OCI-LY3 (cell line): ENCODE measurements around the gene CACNA2D2.

ENCODE experiments used
- H2AFZ ChIP-seq: fragments of 200-600, 300-600 bp; shearing (Covaris generic); 2 replicates; pipeline ENCODE4 v1.6.0; 2014; ENCODE audit warnings: antibody characterized with exemption, low read depth, low read length
- H3K27ac ChIP-seq: fragments of 200-600, 300-600 bp; sonication (generic); 2 replicates; pipeline ENCODE4 v1.5.1; 2014; ENCODE audit warnings: mild to moderate bottlenecking, low read length, moderate library complexity, mixed read lengths
- H3K27me3 ChIP-seq: fragments of 200-600, 300-600 bp; sonication (generic); 2 replicates; pipeline ENCODE4 v1.6.1; 2014; ENCODE audit warnings: low read depth, low read length, mixed read lengths
- H3K36me3 ChIP-seq: fragments of 200-600, 300-600 bp; sonication (generic); replicated peaks from 2 replicates; pipeline ENCODE3; 2014; ENCODE audit warnings: low read depth, low read length, mixed read lengths
- H3K4me1 ChIP-seq: fragments of 300-600, 200-600 bp; sonication (generic); 2 replicates; pipeline ENCODE4 v1.6.1; 2014; ENCODE audit warnings: low read length, mixed read lengths
- H3K4me2 ChIP-seq: fragments of 200-600, 300-600 bp; sonication (generic); 2 replicates; pipeline ENCODE4 v1.6.1; 2014; ENCODE audit warnings: low read length, mixed read lengths
- H3K4me3 ChIP-seq: fragments of 300-600, 200-600 bp; sonication (generic); 2 replicates; pipeline ENCODE4 v1.5.1; 2014; ENCODE audit warnings: antibody characterized with exemption, mild to moderate bottlenecking, low read length, moderate library complexity
- H3K79me2 ChIP-seq: fragments of 300-600, 200-600 bp; shearing (Covaris generic); 2 replicates; pipeline ENCODE4 v1.6.1; 2014; ENCODE audit warnings: mild to moderate bottlenecking, low read length, mixed read lengths
- H3K9ac ChIP-seq: fragments of 300-600, 200-600 bp; shearing (Covaris generic); 2 replicates; pipeline ENCODE4 v1.6.0; 2014; ENCODE audit warnings: mild to moderate bottlenecking, low read length, moderate library complexity
- H3K9me3 ChIP-seq: fragments of 200-600, 300-600 bp; shearing (Covaris generic); 2 replicates; pipeline ENCODE4 v1.6.1; 2014; ENCODE audit warnings: low read length, mixed read lengths; ENCODE audit not compliant: insufficient read depth
- H4K20me1 ChIP-seq: fragments of 200-600, 300-600 bp; sonication (generic); 2 replicates; pipeline ENCODE4 v1.6.1; 2016; ENCODE audit warnings: low read length, mixed read lengths; ENCODE audit not compliant: insufficient read depth
- EZH2phosphoT487 ChIP-seq: fragments of 200-600 bp; shearing (Covaris generic); IDR thresholded peaks from 2 replicates; pipeline ENCODE4 v1.6.1; 2018; ENCODE audit warnings: antibody characterized with exemption, mixed run types, low read depth
- TF ChIP-seq, protein P1 (sequence below): fragments of 200-600, 300-600 bp; sonication (generic); IDR thresholded peaks from 2 replicates; pipeline ENCODE4 v1.5.1; 2014; ENCODE audit warnings: antibody characterized with exemption, low read length, low read depth

The CACNA2D2 gene

DNA sequence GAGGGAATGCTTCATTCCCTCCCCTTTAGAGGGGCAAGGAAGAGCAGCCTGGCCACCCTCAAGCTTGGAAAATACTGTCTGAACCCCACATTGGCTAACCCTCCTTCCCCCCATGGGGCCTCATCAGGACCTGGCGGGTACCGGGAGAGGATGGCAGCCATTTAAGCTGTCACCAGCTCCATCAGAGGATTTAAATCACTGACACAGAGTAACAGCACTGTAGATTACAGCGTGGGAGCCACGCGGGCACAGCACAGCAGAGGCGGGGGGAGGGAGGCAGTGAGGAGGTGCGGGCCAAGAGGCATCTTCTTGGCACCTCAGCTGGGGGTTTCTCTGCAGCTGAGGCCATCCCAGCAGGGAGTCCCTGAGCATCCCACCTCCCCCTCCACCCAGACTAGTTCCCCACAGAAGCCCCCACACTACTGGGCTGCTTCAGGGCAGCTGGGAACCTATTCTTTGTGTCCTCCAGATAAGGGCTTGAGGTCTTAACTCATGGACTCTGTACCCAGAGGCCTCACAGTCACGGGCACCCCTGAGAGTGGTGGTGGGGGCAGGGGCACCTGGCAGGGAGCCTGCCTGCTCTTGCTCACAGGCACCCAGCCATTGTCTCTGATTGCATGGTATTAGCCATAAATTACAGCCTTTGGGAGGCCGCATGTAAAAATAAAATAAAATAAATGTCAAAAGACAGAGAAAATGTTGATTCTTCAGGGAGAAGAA, 21.9 kb upstream of the CACNA2D2 start:
- Histone ChIP-seq H3K79me2 (no peaks in the 10 kb centered on the region), H3K27me3 (peaks cover 30% of the 10 kb centered on the region), H3K4me3 (no peak overlapping the region), H3K9ac (no peak overlapping the region), H3K4me1 (peaks cover 2% of the 10 kb centered on the region; the same call in 1 of the 2 replicates), H3K27ac (no peak overlapping the region), H4K20me1 (peaks cover 5% of the 10 kb centered on the region; the same call in 1 of the 2 replicates), H2AFZ (no peak overlapping the region), H3K9me3 (no peaks in the 10 kb centered on the region), H3K4me2 (no peak overlapping the region), H3K36me3 (no peaks in the 10 kb centered on the region)
- TF ChIP-seq, protein P1, sequence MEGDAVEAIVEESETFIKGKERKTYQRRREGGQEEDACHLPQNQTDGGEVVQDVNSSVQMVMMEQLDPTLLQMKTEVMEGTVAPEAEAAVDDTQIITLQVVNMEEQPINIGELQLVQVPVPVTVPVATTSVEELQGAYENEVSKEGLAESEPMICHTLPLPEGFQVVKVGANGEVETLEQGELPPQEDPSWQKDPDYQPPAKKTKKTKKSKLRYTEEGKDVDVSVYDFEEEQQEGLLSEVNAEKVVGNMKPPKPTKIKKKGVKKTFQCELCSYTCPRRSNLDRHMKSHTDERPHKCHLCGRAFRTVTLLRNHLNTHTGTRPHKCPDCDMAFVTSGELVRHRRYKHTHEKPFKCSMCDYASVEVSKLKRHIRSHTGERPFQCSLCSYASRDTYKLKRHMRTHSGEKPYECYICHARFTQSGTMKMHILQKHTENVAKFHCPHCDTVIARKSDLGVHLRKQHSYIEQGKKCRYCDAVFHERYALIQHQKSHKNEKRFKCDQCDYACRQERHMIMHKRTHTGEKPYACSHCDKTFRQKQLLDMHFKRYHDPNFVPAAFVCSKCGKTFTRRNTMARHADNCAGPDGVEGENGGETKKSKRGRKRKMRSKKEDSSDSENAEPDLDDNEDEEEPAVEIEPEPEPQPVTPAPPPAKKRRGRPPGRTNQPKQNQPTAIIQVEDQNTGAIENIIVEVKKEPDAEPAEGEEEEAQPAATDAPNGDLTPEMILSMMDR: no peak
- TF ChIP-seq EZH2phosphoT487: no peak

DNA sequence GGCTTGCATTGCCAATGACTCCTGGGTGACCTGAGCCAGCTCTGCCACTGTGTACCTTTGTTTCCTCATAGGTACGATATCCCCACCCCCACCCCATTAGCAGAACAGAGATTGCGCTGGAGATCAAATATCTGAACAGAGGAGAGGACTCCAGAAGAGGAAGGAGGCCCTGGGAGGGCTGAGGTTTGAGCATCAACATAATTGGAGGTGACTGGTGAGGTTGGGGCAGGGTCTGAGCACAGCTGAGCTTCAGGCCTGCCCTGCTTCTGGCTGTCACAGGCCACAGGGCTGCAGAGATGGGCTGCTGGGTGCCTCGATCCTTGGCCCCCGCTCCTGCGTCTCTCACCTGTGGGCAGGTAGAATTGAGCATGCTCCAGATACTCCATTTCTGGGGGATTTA, 21.3 kb upstream of the CACNA2D2 start:
- Histone ChIP-seq H3K9me3 (no peaks in the 10 kb centered on the region), H3K4me1 (peaks cover 2% of the 10 kb centered on the region; the same call in 1 of the 2 replicates), H3K36me3 (no peaks in the 10 kb centered on the region), H3K4me2 (no peak overlapping the region), H3K4me3 (no peak overlapping the region), H4K20me1 (peaks cover 5% of the 10 kb centered on the region; the same call in 1 of the 2 replicates), H2AFZ (no peak overlapping the region), H3K27ac (no peak overlapping the region), H3K79me2 (no peaks in the 10 kb centered on the region), H3K9ac (no peak overlapping the region), H3K27me3 (peaks cover 30% of the 10 kb centered on the region)
- no peak for TF ChIP-seq EZH2phosphoT487
- TF ChIP-seq, protein P1: no peak

DNA sequence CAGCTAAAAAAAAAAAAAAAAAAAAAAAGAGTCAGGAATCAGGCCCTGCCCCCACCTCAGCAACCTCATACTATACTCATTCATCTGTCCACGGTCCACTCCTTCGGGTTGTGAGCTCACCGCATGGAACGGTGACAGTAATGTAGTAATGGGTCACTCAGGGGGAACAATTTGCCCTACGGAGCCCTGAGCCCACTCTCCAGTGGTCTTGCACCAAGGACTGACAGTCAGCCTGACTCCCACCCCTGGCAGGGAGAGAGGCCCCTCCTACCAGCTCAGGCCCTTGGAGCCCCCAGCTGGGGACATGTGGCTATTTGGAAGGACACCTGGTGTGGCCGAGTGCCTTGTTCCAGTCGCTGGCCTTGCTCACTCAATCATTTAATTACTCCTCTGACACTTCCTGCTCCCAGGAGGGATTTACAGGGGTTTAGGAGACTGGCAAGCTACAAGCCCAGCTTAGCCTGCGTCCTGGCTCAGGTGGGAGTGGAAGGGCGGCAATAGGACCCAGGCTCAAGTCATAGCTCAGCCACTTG, 19.9 kb upstream of the CACNA2D2 start:
- Histone ChIP-seq H3K4me1 (peaks cover 2% of the 10 kb centered on the region; the same call in 1 of the 2 replicates), H3K9ac (no peak overlapping the region), H4K20me1 (peaks cover 5% of the 10 kb centered on the region; the same call in 1 of the 2 replicates), H2AFZ (no peak overlapping the region), H3K9me3 (no peaks in the 10 kb centered on the region), H3K79me2 (no peaks in the 10 kb centered on the region), H3K4me2 (no peak overlapping the region), H3K27ac (no peak overlapping the region), H3K36me3 (no peaks in the 10 kb centered on the region), H3K27me3 (peaks cover 41% of the 10 kb centered on the region), H3K4me3 (no peak overlapping the region)
- no peak for TF ChIP-seq EZH2phosphoT487
- TF ChIP-seq, protein P1: no peak

DNA sequence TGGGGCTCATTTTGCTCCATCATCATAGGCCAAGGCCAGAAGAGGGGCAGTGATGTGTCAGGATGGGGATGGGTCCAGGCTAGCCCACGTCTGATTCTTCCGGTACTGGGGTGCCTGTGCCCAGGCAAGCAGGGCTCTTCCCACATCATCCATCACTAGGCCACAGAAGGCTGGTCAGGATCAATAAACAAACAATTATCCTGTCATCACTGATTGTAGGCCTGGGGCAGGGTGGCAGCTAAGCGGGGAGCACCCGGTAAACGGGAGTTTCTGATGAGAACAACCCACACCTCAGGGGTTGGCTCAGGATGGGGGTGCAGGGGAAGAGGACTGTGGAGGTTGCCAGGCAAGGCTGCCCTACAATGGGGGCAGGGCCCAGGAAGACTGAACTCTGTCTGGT, 18.1 kb upstream of the CACNA2D2 start:
- H3K4me2 ChIP-seq: no peak overlapping the region
- no peak overlapping the region for H3K9ac ChIP-seq
- H3K27ac ChIP-seq: no peak overlapping the region
- H3K4me3 ChIP-seq: no peak overlapping the region
- H3K4me1 ChIP-seq: peaks cover 2% of the 10 kb centered on the region; the same call in 1 of the 2 replicates
- H3K27me3 ChIP-seq: peaks cover 41% of the 10 kb centered on the region
- TF ChIP-seq EZH2phosphoT487: no peak
- TF ChIP-seq, protein P1: no peak
- H3K79me2 ChIP-seq: no peaks in the 10 kb centered on the region
- peaks cover 4% of the 10 kb centered on the region; the same call in 1 of the 2 replicates for H4K20me1 ChIP-seq
- H2AFZ ChIP-seq: no peak overlapping the region
- no peaks in the 10 kb centered on the region for H3K36me3 ChIP-seq
- H3K9me3 ChIP-seq: no peaks in the 10 kb centered on the region
